Measurements from ENCODE around the gene PNMA8A. TPM values are rescaled to one million over a fixed set of nuclear protein-coding genes. Genes with fewer than 3 reads are reported as not detected.

Gene PNMA8A
- polyA plus RNA-seq, 1 donor, result 6.0 TPM

DNA sequence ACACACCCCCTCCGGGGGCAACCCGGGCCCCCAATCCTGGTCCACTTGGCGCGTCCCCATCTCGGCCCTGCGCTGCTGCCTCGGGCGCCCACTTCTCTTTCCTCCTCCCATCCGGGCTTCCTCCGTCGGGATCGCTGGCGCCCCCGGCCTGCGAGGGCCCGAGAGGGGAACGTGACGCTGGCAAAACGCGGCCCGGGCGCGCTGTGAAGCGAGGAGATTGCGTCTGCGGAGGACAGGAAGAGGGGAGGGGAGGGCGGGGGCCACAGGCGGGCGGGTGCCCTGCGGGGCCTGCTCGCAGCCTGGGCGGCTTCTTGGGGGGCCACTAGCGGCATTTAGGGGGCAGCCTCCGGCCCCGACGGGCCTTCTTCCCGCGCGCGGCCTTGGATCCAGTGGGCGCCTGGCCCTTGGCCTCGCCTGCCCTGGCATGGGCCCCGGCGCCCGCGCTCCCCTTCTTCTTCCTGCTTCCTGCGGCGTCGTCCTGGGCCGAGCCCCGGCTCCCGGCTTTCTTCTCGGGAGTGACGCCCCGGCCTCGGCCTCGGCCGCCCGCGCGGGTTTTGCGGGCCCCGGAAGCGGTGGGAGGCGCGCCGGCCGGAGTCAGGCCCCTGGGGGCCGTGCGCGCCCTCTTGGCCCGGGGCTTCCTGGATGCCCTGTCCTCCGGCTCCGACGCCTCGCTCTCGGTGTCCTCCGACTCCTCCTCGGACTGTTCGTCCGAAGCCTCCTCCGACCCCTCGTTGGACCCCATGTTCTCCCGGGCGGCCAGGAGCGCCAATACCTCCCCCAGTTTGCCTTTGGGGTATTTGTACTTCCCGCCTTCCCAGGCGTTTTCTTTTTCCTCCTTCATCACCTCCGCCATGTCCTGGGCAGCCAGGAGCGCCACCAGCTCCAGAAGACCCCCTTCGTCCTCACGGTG lies 22.1 kb upstream of the PNMA8A start:
- Histone ChIP-seq H3K4me3 (ENCODE audit: low read length) (peak overlapping the region; percentile 35), H3K27me3 (ENCODE audit: control insufficient read depth, insufficient read depth, low read length) (peaks cover 73% of the 10 kb centered on the region), H3K27ac (ENCODE audit: low read length) (no peak overlapping the region)

DNA sequence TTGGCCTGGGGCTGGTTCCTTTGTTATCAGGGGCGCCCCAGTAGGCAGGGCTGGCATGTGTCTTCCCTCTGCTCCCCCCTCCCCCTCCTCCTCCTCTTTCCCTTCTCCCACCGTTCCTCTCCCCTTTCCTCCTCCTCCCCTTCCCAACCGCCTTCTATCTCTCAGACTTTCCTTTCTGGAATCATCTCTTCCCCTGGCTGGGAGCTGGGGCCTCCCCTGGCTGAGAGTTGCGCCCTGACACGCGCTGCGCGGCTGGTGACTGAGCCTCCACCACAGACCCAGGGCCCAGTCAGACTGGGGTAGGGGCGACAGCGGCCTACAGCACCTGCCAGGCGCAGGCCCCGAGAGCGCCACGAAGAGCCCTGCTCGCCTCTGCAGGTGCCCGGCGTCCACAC lies 21.5 kb upstream of the PNMA8A start:
- Histone ChIP-seq H3K36me3 (ENCODE audit: control insufficient read depth, insufficient read depth, low read length) (no peaks in the 10 kb centered on the region), H3K9me3 (ENCODE audit: control insufficient read depth, low read depth, low read length) (peaks cover 24% of the 10 kb centered on the region), H3K27me3 (ENCODE audit: control insufficient read depth, insufficient read depth, low read length) (peaks cover 79% of the 10 kb centered on the region), H3K4me1 (ENCODE audit: control insufficient read depth, insufficient read depth, low read length) (peaks cover 28% of the 10 kb centered on the region), H3K27ac (ENCODE audit: low read length) (no peak overlapping the region), H3K4me3 (ENCODE audit: low read length) (peak overlapping the region; percentile 35)
- no CpG with 5 or more reads among the region's 17 CpGs for WGBS (ENCODE audit: insufficient coverage, low lambda C conversion rate)
- DNase-seq, result no peak

More for the DNA sequence above, 22.1 kb upstream of the PNMA8A start:
- Histone ChIP-seq H3K36me3 (ENCODE audit: control insufficient read depth, insufficient read depth, low read length) (no peaks in the 10 kb centered on the region), H3K9me3 (ENCODE audit: control insufficient read depth, low read depth, low read length) (peaks cover 24% of the 10 kb centered on the region), H3K4me1 (ENCODE audit: control insufficient read depth, insufficient read depth, low read length) (peaks cover 28% of the 10 kb centered on the region)
- WGBS (ENCODE audit: insufficient coverage, low lambda C conversion rate), result no CpG with 5 or more reads among the region's 92 CpGs
- no peak for DNase-seq

DNA sequence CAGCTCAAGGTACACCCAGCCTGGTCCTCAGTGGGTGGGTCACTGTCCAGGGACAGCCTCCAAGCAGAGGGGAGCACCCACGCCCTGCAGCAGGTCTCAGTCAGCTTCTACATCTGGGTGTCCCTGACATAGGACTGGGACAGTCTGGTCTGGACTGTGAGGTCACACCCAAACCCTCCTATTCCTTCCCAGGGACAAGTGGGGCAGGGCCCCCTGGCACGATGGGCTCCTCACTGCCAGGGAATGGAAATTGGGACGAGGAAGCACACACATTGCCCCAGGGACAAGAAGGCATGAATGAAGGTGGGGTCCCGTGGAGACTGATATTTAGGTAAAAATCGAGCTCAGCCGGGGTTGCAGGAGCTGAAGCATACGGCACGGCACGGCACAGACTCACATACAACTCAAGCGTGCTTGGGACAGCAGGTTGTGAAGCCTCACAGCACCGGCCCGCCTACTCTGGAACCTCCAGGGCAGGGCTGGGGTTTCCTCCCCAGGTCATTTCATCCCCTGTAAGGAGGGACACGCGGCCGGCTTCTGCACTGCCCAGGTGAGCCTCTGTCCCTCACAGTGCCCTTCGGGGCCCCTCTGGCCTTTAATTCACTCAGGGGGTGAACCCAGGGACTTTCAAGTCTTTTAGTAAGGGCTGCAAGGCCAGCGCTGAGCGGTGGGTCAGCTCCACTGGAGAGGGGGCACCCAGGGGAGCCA lies 20.8 kb upstream of the PNMA8A start:
- Histone ChIP-seq H3K27ac (ENCODE audit: low read length) (no peak overlapping the region), H3K4me1 (ENCODE audit: control insufficient read depth, insufficient read depth, low read length) (peaks cover 31% of the 10 kb centered on the region), H3K4me3 (ENCODE audit: low read length) (no peak overlapping the region), H3K27me3 (ENCODE audit: control insufficient read depth, insufficient read depth, low read length) (peaks cover 84% of the 10 kb centered on the region), H3K36me3 (ENCODE audit: control insufficient read depth, insufficient read depth, low read length) (no peaks in the 10 kb centered on the region), H3K9me3 (ENCODE audit: control insufficient read depth, low read depth, low read length) (peaks cover 24% of the 10 kb centered on the region)
- no peak for DNase-seq
- no CpG with 5 or more reads among the region's 18 CpGs for WGBS (ENCODE audit: insufficient coverage, low lambda C conversion rate)

DNA sequence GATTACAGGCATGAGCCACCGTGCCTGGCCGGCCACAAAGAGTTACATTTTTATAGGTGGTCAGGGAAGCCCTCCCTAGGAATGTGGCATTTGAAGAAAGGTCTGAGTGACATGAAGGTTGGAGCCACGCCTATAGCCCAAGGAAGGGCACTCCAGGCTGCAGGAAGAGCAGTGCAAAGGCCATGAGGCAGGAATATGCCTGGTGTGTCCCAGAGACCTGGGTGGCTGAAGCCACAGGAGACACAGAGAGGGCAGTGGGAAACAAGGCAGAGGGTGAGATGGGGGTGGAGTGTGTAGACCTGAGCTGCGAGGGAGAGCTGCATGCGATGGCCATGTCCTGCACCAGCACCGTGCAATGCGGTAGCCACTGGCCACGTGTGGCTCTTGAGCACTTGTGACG lies 19.4 kb upstream of the PNMA8A start:
- peaks cover 24% of the 10 kb centered on the region for H3K9me3 ChIP-seq (ENCODE audit: control insufficient read depth, low read depth, low read length)

DNA sequence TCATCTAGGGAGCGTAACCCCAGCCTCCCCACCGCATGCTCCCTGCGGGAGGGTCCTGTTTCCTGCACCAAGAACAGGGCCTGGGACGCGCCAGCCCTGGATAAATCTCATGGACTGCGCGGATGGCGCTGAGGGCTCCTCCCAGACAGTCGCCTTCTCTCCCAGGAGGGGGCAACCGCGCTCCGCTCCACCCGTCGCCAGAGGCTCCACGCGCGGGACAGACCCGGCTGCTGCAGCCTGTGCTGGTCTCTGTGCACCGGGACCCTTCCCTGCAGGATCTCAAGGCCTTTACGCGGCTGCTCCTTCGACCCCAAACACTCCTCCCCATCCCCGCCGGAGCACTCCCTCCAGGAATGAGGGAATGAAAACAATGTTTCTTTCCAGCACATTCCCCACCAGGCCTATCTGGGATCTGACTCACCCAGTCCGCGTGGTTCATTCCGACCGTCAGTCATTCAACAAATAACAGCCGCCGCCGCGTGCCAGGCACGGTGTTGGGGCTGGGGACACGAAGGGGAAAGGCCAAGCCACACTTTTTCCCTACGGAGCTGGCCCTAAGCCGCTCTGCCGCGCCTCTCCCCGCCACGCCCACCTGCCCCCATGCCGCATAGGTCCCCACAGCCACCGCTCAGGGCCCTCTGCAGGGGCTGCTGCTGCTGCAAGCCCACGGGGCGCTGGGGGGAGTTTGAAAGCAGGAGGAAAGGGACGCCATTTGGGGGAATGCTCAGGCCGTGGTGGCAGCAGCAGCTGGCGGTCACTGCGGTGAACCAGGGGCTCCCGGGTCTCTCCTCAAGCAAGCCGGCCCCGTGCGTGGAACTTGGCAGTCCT lies 18.3 kb upstream of the PNMA8A start:
- no peak overlapping the region for H3K27ac ChIP-seq (ENCODE audit: low read length)
- peaks cover 78% of the 10 kb centered on the region for H3K27me3 ChIP-seq (ENCODE audit: control insufficient read depth, insufficient read depth, low read length)
- no CpG with 5 or more reads among the region's 52 CpGs for WGBS (ENCODE audit: insufficient coverage, low lambda C conversion rate)
- DNase-seq, result peak in 1 of 2 donors; percentile 51
- no peaks in the 10 kb centered on the region for H3K36me3 ChIP-seq (ENCODE audit: control insufficient read depth, insufficient read depth, low read length)
- H3K4me3 ChIP-seq (ENCODE audit: low read length), result no peak overlapping the region
- peaks cover 26% of the 10 kb centered on the region for H3K4me1 ChIP-seq (ENCODE audit: control insufficient read depth, insufficient read depth, low read length)
- peaks cover 13% of the 10 kb centered on the region for H3K9me3 ChIP-seq (ENCODE audit: control insufficient read depth, low read depth, low read length)

More for the DNA sequence above, 19.4 kb upstream of the PNMA8A start:
- Histone ChIP-seq H3K4me3 (ENCODE audit: low read length) (no peak overlapping the region), H3K4me1 (ENCODE audit: control insufficient read depth, insufficient read depth, low read length) (peaks cover 31% of the 10 kb centered on the region), H3K27me3 (ENCODE audit: control insufficient read depth, insufficient read depth, low read length) (peaks cover 89% of the 10 kb centered on the region), H3K36me3 (ENCODE audit: control insufficient read depth, insufficient read depth, low read length) (no peaks in the 10 kb centered on the region), H3K27ac (ENCODE audit: low read length) (no peak overlapping the region)
- DNase-seq, result no peak
- no CpG with 5 or more reads among the region's 9 CpGs for WGBS (ENCODE audit: insufficient coverage, low lambda C conversion rate)

DNA sequence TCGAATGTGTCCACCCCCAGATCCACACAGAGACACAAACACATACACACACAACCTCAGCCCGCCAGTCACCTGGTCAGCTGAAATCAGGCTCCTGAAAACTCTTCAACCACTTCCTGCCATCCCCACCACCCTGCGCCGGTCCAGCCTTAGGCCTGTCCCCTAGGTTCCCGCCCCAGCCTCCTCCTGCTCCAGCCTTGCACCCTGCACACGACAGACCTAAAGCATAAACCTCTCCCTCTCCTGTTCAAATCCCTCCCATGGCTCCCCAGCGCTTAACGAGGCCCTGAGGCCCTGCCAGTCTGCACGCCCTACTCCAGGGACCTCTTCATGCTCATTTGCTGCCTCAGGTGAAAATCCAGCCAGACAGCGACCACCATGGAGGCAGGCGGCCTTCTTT lies 17.2 kb upstream of the PNMA8A start:
- no CpG with 5 or more reads among the region's 11 CpGs for WGBS (ENCODE audit: insufficient coverage, low lambda C conversion rate)

DNA sequence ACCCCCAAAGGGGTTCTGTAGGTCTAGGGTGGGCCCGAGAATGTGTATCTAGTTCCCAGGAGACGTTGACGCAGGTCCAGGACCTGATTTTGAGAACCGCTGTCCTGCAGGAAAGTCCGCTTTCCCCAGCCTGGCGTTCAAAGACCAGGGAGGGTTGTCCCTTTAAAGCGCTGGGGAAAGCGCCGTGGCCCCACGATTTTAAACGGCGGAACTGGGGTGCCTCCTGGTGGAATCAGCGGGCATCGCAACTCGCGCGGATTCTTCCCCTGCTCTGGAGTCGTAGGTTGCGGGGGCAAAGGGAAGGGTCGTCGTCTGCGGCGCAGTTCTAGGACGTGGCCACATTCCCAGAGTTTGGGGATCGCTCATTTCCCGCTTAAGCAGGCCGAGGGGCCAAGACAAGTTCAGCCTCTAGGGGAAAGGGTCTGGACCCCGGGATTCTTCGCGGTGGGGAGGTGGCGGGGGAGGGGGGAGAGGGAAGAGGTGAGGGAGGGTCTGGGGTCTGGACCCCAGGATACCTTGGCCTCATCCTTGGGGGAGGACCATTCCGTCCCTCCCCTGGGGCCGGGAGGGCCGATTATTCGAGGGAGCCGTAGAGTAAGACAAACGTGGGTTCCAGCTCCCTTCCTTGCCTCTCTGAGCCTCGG lies 16.6 kb upstream of the PNMA8A start:
- Histone ChIP-seq H3K27me3 (ENCODE audit: control insufficient read depth, insufficient read depth, low read length) (peaks cover 64% of the 10 kb centered on the region), H3K36me3 (ENCODE audit: control insufficient read depth, insufficient read depth, low read length) (no peaks in the 10 kb centered on the region), H3K4me1 (ENCODE audit: control insufficient read depth, insufficient read depth, low read length) (peaks cover 17% of the 10 kb centered on the region), H3K9me3 (ENCODE audit: control insufficient read depth, low read depth, low read length) (peaks cover 7% of the 10 kb centered on the region), H3K4me3 (ENCODE audit: low read length) (peak overlapping the region; percentile 14), H3K27ac (ENCODE audit: low read length) (no peak overlapping the region)
- DNase-seq, result peak; percentile 48 to 61
- WGBS (ENCODE audit: insufficient coverage, low lambda C conversion rate), result no CpG with 5 or more reads among the region's 38 CpGs

More for the DNA sequence above, 17.2 kb upstream of the PNMA8A start:
- Histone ChIP-seq H3K4me1 (ENCODE audit: control insufficient read depth, insufficient read depth, low read length) (peaks cover 21% of the 10 kb centered on the region), H3K27ac (ENCODE audit: low read length) (no peak overlapping the region), H3K27me3 (ENCODE audit: control insufficient read depth, insufficient read depth, low read length) (peaks cover 67% of the 10 kb centered on the region), H3K4me3 (ENCODE audit: low read length) (no peak overlapping the region), H3K36me3 (ENCODE audit: control insufficient read depth, insufficient read depth, low read length) (no peaks in the 10 kb centered on the region), H3K9me3 (ENCODE audit: control insufficient read depth, low read depth, low read length) (peaks cover 10% of the 10 kb centered on the region)
- DNase-seq, result no peak

DNA sequence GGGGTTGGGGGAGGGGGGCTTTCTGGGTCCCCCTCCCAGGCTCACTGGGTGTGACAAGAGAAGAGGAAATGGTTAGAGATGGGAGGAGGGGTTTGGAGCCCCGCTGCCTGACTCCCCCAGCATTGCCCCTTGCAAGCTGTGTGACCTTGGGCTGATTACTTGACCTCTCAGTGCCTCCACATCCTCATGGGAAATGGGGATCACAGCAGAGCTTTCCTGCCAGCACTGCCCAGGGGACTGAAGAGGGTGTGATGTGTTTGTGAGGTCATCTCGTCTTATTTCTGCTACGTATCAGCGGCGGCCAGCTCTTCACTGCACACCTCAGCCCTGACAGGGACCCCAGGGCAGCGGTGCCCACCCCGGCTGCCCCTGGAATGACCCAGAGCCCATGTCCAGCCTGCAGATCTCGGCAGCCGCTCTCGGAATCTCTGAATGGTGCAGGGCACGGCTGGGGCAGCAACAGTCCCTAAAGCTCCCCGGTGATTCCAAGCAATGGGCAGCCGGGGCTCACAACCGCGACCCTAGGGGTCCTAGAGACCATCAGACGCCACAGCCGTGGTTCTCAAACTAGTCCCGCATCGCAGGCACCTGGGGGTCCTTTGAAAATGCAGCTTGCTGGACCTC lies 15.9 kb upstream of the PNMA8A start:
- Histone ChIP-seq H3K4me1 (ENCODE audit: control insufficient read depth, insufficient read depth, low read length) (peaks cover 16% of the 10 kb centered on the region), H3K9me3 (ENCODE audit: control insufficient read depth, low read depth, low read length) (peaks cover 4% of the 10 kb centered on the region), H3K4me3 (ENCODE audit: low read length) (peak overlapping the region; percentile 14), H3K27me3 (ENCODE audit: control insufficient read depth, insufficient read depth, low read length) (peaks cover 57% of the 10 kb centered on the region), H3K36me3 (ENCODE audit: control insufficient read depth, insufficient read depth, low read length) (no peaks in the 10 kb centered on the region), H3K27ac (ENCODE audit: low read length) (no peak overlapping the region)
- WGBS (ENCODE audit: insufficient coverage, low lambda C conversion rate), result no CpG with 5 or more reads among the region's 19 CpGs
- no peak for DNase-seq

DNA sequence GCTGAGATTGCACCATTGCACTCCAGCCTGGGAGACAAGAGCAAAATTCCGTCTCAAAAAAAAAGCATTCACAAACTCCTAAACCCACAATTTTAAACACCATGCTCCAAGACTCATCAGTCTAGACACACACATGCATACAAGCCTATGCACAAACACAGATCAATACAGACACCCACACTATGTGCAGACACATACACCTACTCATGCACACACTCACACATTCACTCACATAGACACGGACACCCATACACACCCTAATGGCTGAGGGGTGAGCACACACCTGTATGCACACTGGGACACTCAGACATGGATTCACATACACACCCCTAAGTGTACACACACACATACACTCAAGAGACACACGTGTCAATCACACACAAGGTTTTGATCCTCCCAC lies 15.0 kb upstream of the PNMA8A start:
- H3K9me3 ChIP-seq (ENCODE audit: control insufficient read depth, low read depth, low read length), result peaks cover 4% of the 10 kb centered on the region
- no peak for DNase-seq
- no peak overlapping the region for H3K4me3 ChIP-seq (ENCODE audit: low read length)
- H3K36me3 ChIP-seq (ENCODE audit: control insufficient read depth, insufficient read depth, low read length), result no peaks in the 10 kb centered on the region
- no CpG with 5 or more reads among the region's 3 CpGs for WGBS (ENCODE audit: insufficient coverage, low lambda C conversion rate)
- H3K27ac ChIP-seq (ENCODE audit: low read length), result no peak overlapping the region
- H3K27me3 ChIP-seq (ENCODE audit: control insufficient read depth, insufficient read depth, low read length), result peaks cover 48% of the 10 kb centered on the region
- H3K4me1 ChIP-seq (ENCODE audit: control insufficient read depth, insufficient read depth, low read length), result peaks cover 16% of the 10 kb centered on the region
